Measurements from ENCODE around the gene MARF1. TPM values are rescaled to one million over a fixed set of nuclear protein-coding genes. Genes with fewer than 3 reads are reported as not detected.

Gene MARF1
- total and polyA plus RNA-seq, 2 of the 8 experiments (the other 6 are each of a cell fraction or from before 2014, with no cell fraction given), result 5.6 to 31.4 TPM

DNA sequence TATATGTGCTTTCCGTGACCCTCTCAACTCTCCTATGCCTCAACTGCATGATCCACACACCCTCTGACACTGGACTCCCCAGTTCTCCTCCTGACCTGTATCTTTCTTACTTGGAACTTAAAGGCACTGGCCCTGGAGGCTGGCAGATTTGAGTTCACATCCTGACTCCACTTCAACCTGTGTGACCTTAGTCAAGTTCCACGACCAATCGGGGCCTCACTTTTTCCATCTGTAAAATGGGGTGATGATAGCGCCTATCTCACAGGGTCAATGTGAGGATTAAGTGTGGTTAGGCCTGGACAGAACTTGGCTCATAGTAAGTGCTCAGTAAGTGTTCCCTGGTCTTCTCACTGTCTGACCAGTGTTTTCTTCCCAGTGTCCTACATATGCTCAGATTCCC is 25.1 kb downstream of the MARF1 start:
- Histone ChIP-seq H4K91ac (replicated peaks; ENCODE audit: insufficient read length, low read length) (no peak overlapping the region), H3K14ac (ENCODE audit: insufficient read length) (no peak overlapping the region), H2AK5ac (ENCODE audit: low read depth, low read length) (no peak overlapping the region), H3K36me3 (ENCODE audit: control insufficient read depth in 2 of 4, insufficient read depth in 4 of 4, low read length in 3 of 4) (peaks cover 4 to 49% (median 39%) of the 10 kb centered on the region in 4 experiments; a peak in 7 of 8 replicates), H3K4me3 (ENCODE audit: extremely low read depth in 1 of 4, insufficient read depth in 2 of 4, low read depth in 3 of 4, low read length in 4 of 4) (no peak overlapping the region), H2BK12ac (ENCODE audit: low read depth, low read length) (no peak overlapping the region), H3K23ac (ENCODE audit: insufficient read length) (no peak overlapping the region), H4K8ac (ENCODE audit: extremely low read depth, insufficient read depth, low read length) (no peak overlapping the region), H3K4me2 (ENCODE audit: insufficient read depth in 1 of 2, low read depth in 2 of 2, low read length in 2 of 2) (no peak overlapping the region), H3K9ac (replicated peaks in 1 of 4; ENCODE audit: extremely low read depth in 1 of 4, low read depth in 3 of 4, low read length in 3 of 4) (no peak overlapping the region), H2BK5ac (ENCODE audit: low read depth, low read length) (no peak overlapping the region), H4K20me1 (replicated peaks in 1 of 2; ENCODE audit: control insufficient read depth in 1 of 2, insufficient read depth in 2 of 2, low read length in 2 of 2) (peaks cover 2 to 3% of the 10 kb centered on the region in 2 experiments), H3K79me2 (ENCODE audit: control insufficient read depth in 1 of 2, insufficient read depth in 2 of 2, low read length in 2 of 2) (no peaks in the 10 kb centered on the region), H3K27ac (ENCODE audit: low read depth, low read length) (no peak overlapping the region), H3K18ac (ENCODE audit: extremely low read depth, low read length) (no peak overlapping the region), H2BK20ac (ENCODE audit: low read length) (no peak overlapping the region), H2BK15ac (ENCODE audit: low read length) (no peak overlapping the region), H3K4ac (replicated peaks; ENCODE audit: insufficient read length, low read depth, low read length) (no peak overlapping the region), H2BK120ac (replicated peaks; ENCODE audit: low read depth, low read length) (no peak overlapping the region), H3K23me2 (ENCODE audit: low read depth, low read length) (no peaks in the 10 kb centered on the region), H2AFZ (ENCODE audit: low read length) (no peak overlapping the region), H3K27me3 (replicated peaks in 1 of 4; ENCODE audit: control insufficient read depth in 3 of 4, extremely low read depth in 1 of 4, insufficient read depth in 3 of 4, low read length in 3 of 4) (no peaks in the 10 kb centered on the region), H3K9me3 (ENCODE audit: insufficient read depth in 2 of 2, low read depth in 1 of 2, low read length in 1 of 2) (no peaks in the 10 kb centered on the region), H3K4me1 (replicated peaks in 1 of 4; ENCODE audit: control insufficient read depth in 3 of 4, insufficient read depth in 4 of 4, low read length in 3 of 4) (no peaks in the 10 kb centered on the region), H3K56ac (replicated peaks; ENCODE audit: insufficient read length, low read depth, low read length) (no peak overlapping the region), H3K79me1 (ENCODE audit: low read depth, low read length) (no peaks in the 10 kb centered on the region), H4K5ac (ENCODE audit: insufficient read length, low read depth, low read length) (no peak overlapping the region)
- TF ChIP-seq GTF2F1 (IDR thresholded peaks at IDR 0.05; ENCODE audit: borderline replicate concordance, low read depth, low read length) (no peak), TCF12 (IDR thresholded peaks at IDR 0.05; ENCODE audit: low read depth, low read length) (no peak), ATF2 (IDR thresholded peaks at IDR 0.05; ENCODE audit: low read length) (no peak), HDAC2 (IDR thresholded peaks at IDR 0.05; ENCODE audit: borderline replicate concordance in 1 of 2, low read depth in 2 of 2, low read length in 2 of 2) (no peak), YY1 (IDR thresholded peaks at IDR 0.05; ENCODE audit: low read depth, low read length) (no peak), SP4 (IDR thresholded peaks at IDR 0.05; ENCODE audit: low read length) (no peak), POLR2A (IDR thresholded peaks at IDR 0.05; ENCODE audit: control extremely low read depth in 1 of 2, low read depth in 2 of 2, low read length in 2 of 2) (no peak)
- FAIRE-seq (no peak), DNase-seq (ENCODE audit: low read depth in 1 of 2, low spot score in 2 of 2) (no peak)
- ChIA-PET CTCF (ENCODE audit: partially characterized antibody) (no interaction called here), POLR2A (ENCODE audit: partially characterized antibody) (no interaction called here)
- 82% methylated on average over 4 of the region's 4 CpGs; no CpG with 5 or more reads in 1 of the 2 experiments for WGBS, 2 experiments (ENCODE audit: extremely low coverage in 1 of 2, insufficient coverage in 1 of 2, insufficient read length in 1 of 2, insufficient replicate concordance in 2 of 2, low coverage in 1 of 2, low lambda C conversion rate in 2 of 2, missing lambda C conversion rate in 1 of 2)

All from H1 (cell line).